Smooth muscle cell of the pulmonary artery (primary cell): ENCODE data around the gene RELCH. TPM values are rescaled to one million over a fixed set of nuclear protein-coding genes. Genes with fewer than 3 reads are reported as not detected.

ENCODE experiments used
- total RNA-seq: library from RNA; depleted of rRNA; stranded (reverse); fragments of >200 nt; gene quantifications from 2 replicates; pipeline ENCODE4 v1.2.3, GENCODE V29; 2014

The RELCH gene
- 38.4 and 45.0 TPM in 2 replicates for total RNA-seq

DNA sequence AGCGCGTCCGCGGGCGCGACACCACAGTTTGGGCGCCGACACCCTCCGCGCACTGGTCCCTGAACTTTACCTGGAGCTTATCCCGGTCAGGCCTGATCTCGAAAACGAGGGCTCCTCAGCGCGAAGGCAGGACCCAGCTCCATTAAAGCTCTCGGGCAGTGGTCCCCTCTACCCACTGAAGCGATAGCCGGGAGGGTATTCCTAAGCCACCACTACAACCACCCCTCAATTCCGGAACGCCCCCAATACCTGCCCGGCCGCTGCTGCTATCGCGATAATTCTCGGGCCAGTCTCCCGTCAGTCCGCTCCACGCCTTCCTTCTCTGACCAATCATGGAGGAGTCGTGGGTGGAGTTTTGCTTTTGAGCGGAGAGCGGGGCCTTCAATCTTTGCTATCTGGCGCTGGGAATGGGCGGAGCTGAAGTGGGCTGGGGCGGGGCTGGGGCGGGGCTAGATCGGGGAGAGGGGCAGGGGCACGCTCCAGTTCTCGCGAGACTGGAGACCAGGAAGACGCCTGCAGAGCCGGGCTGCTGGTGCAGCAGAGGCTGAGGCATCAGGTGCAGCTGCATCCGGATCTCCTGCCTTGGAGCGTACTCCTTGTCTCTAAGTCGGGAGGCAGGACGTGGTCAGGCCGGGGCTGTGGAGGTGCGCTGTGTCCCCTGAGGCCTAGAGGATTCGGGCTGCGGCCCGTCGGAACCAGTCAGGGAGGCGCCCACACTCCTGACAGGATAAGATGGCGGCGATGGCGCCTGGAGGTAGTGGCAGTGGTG lies at the start of gene RELCH, which contains the start of gene PIGN:
RELCH (plus strand) TSS at position 482 of the 769 bp plus-strand sequence; CDS start at position 733, 251 bp downstream.
PIGN (minus strand) TSS at position 283 of the 769 bp plus-strand sequence. CDS start 25,703 bp downstream, outside the sequence.

GRCh38 chr18:62324917-62325805 lies 138.1 kb downstream of the RELCH start, which contains the start of gene TNFRSF11A:
Gene TNFRSF11A, plus strand, starts transcription at chr18:62325310. Its CDS starts 43 bp downstream, at chr18:62325353.

Other genes starting within 250 kb of the RELCH start
- gene PIGN, start 199 bp upstream of the RELCH start, total RNA-seq: 39.6 and 56.6 TPM in 2 replicates
- gene TNFRSF11A, start 138.1 kb downstream of the RELCH start, total RNA-seq: 1.8 and 3.8 TPM in 2 replicates